Activated CD8-positive, alpha-beta memory T cell treated with anti-CD3 and anti-CD28 coated beads for 24 hours (primary cell): ENCODE data around the gene NINJ1.

Experiments
- DNase-seq: peaks from one replicate; pipeline ENCODE4 v3.0.0-alpha.2; 2020

The NINJ1 gene

DNA sequence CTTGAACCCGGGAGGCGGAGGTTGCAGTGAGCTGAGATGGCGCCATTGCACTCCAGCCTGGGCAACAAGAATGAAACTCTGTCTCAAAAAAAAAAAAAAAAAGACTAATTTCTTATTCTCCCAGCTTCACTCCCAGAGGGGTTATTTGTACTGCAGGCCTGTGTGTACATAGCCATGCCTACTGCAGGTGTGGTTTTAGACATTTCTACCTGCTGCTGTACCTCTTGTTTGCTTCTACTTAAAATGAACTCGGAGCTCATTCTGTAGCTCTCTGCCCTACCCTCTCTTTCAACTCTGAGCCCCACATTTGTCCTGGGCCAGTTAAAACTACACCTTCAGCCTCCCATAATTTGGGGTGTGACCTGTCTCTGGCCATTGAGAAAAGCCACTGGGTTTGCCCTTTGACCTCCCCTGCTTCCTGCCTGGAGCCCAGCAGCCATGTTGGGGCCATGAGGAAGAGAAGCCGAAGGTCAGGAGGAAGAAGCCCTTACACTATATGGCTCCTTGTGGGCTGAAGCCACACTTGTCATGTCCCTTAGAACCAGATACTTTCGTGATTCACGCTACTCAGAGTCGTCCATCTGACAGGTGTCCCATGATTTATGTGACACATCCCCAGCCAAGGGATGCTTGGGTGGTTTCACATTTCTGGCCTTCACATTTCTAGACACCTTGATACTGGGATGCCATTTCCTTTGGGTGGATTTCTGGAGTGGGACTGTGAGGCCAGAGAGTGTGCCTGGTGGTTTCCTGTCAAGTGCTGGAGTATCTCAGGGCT is 47.4 kb downstream of the NINJ1 start:
- peak; percentile 44 for DNase-seq

DNA sequence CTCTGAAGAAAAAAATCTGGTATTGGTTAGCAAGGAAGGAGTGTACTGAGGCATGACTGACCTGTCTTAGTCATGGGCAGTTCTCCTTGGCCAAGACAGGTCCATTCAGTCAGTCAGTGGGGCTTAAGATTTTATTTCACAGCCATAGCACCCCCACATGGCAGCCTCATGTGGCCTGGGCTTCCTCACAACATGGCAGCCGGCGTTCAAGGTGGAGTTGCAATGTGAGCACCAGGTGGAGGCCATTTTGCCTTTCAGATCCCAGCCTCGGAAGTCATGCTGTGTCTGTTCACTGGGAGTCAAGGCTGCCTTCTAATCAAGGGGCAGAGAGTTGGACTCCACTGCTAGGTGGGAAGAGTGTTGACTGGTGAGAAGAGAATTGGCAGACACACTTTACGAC is 48.4 kb downstream of the NINJ1 start:
- DNase-seq = peak; percentile 35

- DNase-seq = peak; percentile 54
Measured at GRCh38 chr9:93084471-93084881, 49.6 kb downstream of the NINJ1 start.

- DNase-seq = peak; percentile 69
Measured at GRCh38 chr9:93083592-93084470, 50.2 kb downstream of the NINJ1 start.

DNA sequence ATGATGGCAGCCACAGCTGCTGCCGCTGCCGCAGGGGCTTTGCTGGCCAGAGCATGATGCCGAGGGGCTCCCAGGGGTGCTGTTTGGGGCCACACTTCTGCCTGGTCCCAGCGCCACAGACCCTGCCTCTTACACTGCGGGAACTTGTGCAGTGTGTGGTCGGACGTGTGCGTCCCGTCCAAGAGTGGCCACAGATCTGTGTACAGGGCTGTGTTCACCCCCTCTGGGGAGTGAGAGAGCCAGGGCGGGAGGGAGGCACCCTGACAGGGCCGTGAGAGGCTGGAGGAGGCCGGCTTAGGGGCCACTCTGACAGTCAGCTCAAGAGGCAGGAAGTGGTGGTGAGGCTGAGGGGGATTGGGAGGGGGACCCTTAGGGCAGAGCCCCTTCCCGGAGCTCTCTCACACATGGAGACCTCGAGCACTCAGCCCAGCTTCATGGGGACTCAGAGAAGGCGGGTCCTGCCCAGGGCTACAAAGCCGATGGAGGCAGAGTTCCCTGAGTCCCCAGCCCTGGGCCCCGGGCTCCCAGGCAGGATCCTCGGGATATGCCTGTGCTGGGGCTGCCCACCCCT is 51.1 kb downstream of the NINJ1 start:
- DNase-seq = peak; percentile 67

GRCh38 chr9:93081931-93082330 is 52.1 kb downstream of the NINJ1 start:
- DNase-seq = peak; percentile 15

- DNase-seq = peak; percentile 17
Measured at GRCh38 chr9:93081081-93081529, 52.9 kb downstream of the NINJ1 start.

- peak; percentile 54 for DNase-seq
Measured at GRCh38 chr9:93080406-93080805, 53.6 kb downstream of the NINJ1 start.

DNA sequence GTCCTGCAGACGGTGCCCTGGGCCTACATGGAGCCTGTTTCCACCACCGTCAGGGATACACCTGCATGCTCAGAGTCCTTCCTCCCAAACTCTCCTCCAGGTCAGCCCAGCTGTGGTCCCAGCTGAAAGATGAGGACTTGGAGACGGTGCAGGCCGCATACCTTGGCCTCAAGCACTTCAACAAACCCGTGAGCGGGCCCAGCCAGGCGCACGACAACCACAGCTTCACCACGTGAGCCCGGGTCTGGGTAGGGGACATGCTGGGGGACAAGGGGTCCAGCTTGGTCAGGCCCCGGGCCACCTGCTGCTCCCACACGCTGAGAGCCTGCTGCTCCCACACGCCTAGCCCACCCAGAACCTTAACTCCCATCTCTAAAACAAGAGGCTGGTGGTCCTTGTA is 54.7 kb downstream of the NINJ1 start:
- no peak for DNase-seq

DNA sequence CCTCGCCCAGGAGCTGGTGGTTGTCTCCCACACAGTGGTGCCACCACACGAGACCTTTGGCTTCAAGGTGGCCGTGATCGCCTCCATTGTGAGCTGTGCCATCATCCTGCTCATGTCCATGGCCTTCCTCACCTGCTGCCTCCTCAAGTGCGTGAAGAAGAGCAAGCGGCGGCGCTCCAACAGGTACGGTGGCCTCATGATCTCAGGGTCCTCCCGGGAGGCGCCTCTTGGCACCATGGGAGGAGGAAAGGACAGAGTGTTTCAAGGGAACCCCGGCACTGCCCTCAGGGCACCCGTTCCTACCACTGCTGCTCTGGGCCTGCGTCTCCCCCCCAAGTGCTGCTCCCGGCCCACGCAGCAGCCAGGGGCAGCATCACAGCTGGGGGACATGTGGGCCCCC is 56.2 kb downstream of the NINJ1 start:
- DNase-seq = no peak

DNA sequence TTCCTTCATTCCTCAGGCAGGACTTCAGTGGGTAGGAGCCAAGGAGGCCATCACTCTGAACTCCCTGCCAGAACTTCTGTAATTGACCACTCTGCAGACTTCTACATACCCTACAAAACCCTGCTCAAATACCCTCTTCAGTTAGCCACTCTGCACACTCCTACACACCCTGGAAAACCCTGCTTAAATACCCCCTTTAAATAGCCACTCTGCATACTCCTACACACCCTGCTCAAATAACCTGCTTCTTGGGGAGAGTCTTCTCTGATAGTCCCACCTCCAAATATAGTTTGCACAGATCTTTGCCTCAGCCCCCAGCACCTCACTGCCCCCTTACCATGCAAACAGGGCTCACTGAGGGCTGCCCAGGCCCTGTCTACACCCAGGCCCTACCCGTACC is 56.7 kb downstream of the NINJ1 start:
- no peak for DNase-seq

DNA sequence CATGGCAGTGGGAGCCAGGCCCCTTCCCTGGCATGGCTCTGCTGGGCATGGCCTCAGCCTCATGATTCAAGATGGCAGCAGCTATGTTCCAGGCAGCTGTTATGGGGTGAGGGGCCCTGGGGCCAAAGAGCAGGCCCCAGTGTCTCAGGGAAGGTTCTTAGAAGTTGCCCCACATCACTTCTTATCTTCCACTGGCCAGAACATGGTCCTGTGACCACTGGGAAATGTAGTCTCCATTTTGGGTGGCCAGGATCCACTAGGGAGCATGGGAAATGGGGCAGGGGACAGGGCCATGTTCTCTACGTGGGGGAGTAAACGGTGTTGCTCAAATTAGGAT is 57.3 kb downstream of the NINJ1 start:
- DNase-seq = no peak

GRCh38 chr9:93076101-93076791 is 57.8 kb downstream of the NINJ1 start:
- DNase-seq = no peak

- DNase-seq = peak; percentile 76
Measured at GRCh38 chr9:93072383-93072795, 61.7 kb downstream of the NINJ1 start.
